H1 (cell line): ENCODE data around the gene PHF1. TPM values are rescaled to one million over a fixed set of nuclear protein-coding genes. Genes with fewer than 3 reads are reported as not detected.
A peak's percentile ranks its signal among the peaks of the same experiment; 100 is the strongest.

Experiments
- CTCF ChIA-PET: fragments of 300-600 bp; sonication (Branson Sonifier 250); formaldehyde crosslinking; loops from one replicate; lab custom pipeline; 2021; ENCODE audit not compliant: partially characterized antibody; lab: Charles Lee
- POLR2A ChIA-PET: fragments of 300-600 bp; sonication (Branson Sonifier 250); formaldehyde crosslinking; loops from one replicate; lab custom pipeline; 2021; ENCODE audit warnings: inconsistent platforms; ENCODE audit not compliant: partially characterized antibody; lab: Charles Lee
- DNase-seq, 2 experiments: peaks; one replicate each; pipeline versions ENCODE4 v3.0.0 to v3.0.0-alpha.2; 2010 to 2022; ENCODE audit warnings: low spot score in 2 of 2, low read depth in 1 of 2, mixed read lengths in 1 of 2
- FAIRE-seq: peaks from 2 replicates; lab custom pipeline; 2011; peaks lifted over from hg19 to GRCh38; lab: Jason Lieb, UNC
- H2AFZ ChIP-seq: 2 replicates; pipeline ENCODE4 v1.8.1; 2012; ENCODE audit warnings: low read length, inconsistent platforms
- H2AK5ac ChIP-seq: 2 replicates; pipeline ENCODE4 v1.6.1; 2013; ENCODE audit warnings: low read depth, low read length
- H2BK120ac ChIP-seq: replicated peaks from 2 replicates; pipeline ENCODE3; 2013; ENCODE audit warnings: low read depth, low read length, inconsistent platforms
- H2BK12ac ChIP-seq: 2 replicates; pipeline ENCODE4 v1.6.1; 2013; ENCODE audit warnings: low read depth, low read length
- H2BK15ac ChIP-seq: 2 replicates; pipeline ENCODE4 v1.6.1; 2013; ENCODE audit warnings: low read length
- H2BK20ac ChIP-seq: 2 replicates; pipeline ENCODE4 v1.6.1; 2013; ENCODE audit warnings: low read length
- H2BK5ac ChIP-seq: 2 replicates; pipeline ENCODE4 v1.6.1; 2013; ENCODE audit warnings: low read depth, low read length
- H3K14ac ChIP-seq: 2 replicates; pipeline ENCODE4 v1.6.1; 2013; ENCODE audit warnings: inconsistent platforms; ENCODE audit not compliant: insufficient read length
- H3K18ac ChIP-seq: 2 replicates; pipeline ENCODE4 v1.6.1; 2013; ENCODE audit warnings: low read length; ENCODE audit errors: extremely low read depth
- H3K23ac ChIP-seq: 2 replicates; pipeline ENCODE4 v1.6.1; 2013; ENCODE audit warnings: inconsistent platforms; ENCODE audit not compliant: insufficient read length
- H3K23me2 ChIP-seq: 2 replicates; pipeline ENCODE4 v1.6.1; 2013; ENCODE audit warnings: low read depth, low read length
- H3K27ac ChIP-seq: 2 replicates; pipeline ENCODE4 v1.6.1; 2011; ENCODE audit warnings: low read depth, low read length, inconsistent platforms
- H3K27me3 ChIP-seq, 4 experiments: replicated peaks in 1 of 4; 1 replicate in 1 of 4; 2 replicates in 3 of 4; pipeline versions ENCODE4 v1.6.1 to v1.8.1; 2011 to 2013; ENCODE audit warnings: low read length in 3 of 4, mild to moderate bottlenecking in 3 of 4, inconsistent platforms in 2 of 4, mixed read lengths in 2 of 4, moderate library complexity in 1 of 4; ENCODE audit not compliant: control insufficient read depth in 3 of 4, insufficient read depth in 3 of 4; ENCODE audit errors: extremely low read depth in 1 of 4
- H3K36me3 ChIP-seq, 4 experiments: 2 replicates each; pipeline versions ENCODE4 v1.6.1 to v1.8.1; 2011 to 2013; ENCODE audit warnings: mild to moderate bottlenecking in 4 of 4, low read length in 3 of 4, moderate library complexity in 2 of 4, control low read depth in 1 of 4, inconsistent platforms in 1 of 4; ENCODE audit not compliant: insufficient read depth in 4 of 4, control insufficient read depth in 2 of 4
- H3K4ac ChIP-seq: replicated peaks from 2 replicates; pipeline ENCODE3; 2013; ENCODE audit warnings: low read length, low read depth, mixed read lengths, inconsistent platforms; ENCODE audit not compliant: insufficient read length
- H3K4me1 ChIP-seq, 4 experiments: replicated peaks in 1 of 4; 1 replicate in 1 of 4; 2 replicates in 3 of 4; pipeline versions ENCODE4 v1.6.1 to v1.8.1; 2011 to 2013; ENCODE audit warnings: low read length in 3 of 4, inconsistent platforms in 2 of 4, mixed read lengths in 1 of 4; ENCODE audit not compliant: insufficient read depth in 4 of 4, control insufficient read depth in 3 of 4
- H3K4me2 ChIP-seq, 2 experiments: 2 replicates each; pipeline versions ENCODE4 v1.6.1 to v1.8.1; 2011 to 2013; ENCODE audit warnings: low read depth in 2 of 2, low read length in 2 of 2, control low read depth in 1 of 2, inconsistent platforms in 1 of 2, mild to moderate bottlenecking in 1 of 2; ENCODE audit not compliant: insufficient read depth in 1 of 2
- H3K4me3 ChIP-seq, 4 experiments: fragments of 200-600, 300-600 bp in 1 of 4; sonication (generic), shearing (Covaris generic), sonication (Bioruptor Twin) in 1 of 4; 2 replicates each; pipeline versions ENCODE4 v1.5.1 to v1.8.1; 2011 to 2016; ENCODE audit warnings: low read length in 4 of 4, low read depth in 3 of 4, control low read depth in 2 of 4, inconsistent platforms in 2 of 4, mild to moderate bottlenecking in 2 of 4, mixed read lengths in 1 of 4, moderate library complexity in 1 of 4; ENCODE audit not compliant: insufficient read depth in 2 of 4; ENCODE audit errors: extremely low read depth in 1 of 4
- H3K56ac ChIP-seq: replicated peaks from 2 replicates; pipeline ENCODE3; 2013; ENCODE audit warnings: low read depth, mild to moderate bottlenecking, mixed read lengths, low read length, inconsistent platforms; ENCODE audit not compliant: insufficient read length
- H3K79me1 ChIP-seq: 2 replicates; pipeline ENCODE4 v1.6.1; 2013; ENCODE audit warnings: low read depth, low read length, control low read depth
- H3K79me2 ChIP-seq, 2 experiments: 2 replicates each; pipeline versions ENCODE4 v1.6.1 to v1.8.1; 2012 to 2013; ENCODE audit warnings: low read length in 2 of 2, mild to moderate bottlenecking in 2 of 2, inconsistent platforms in 1 of 2; ENCODE audit not compliant: insufficient read depth in 2 of 2, control insufficient read depth in 1 of 2
- H3K9ac ChIP-seq, 4 experiments: replicated peaks in 1 of 4; 1 replicate in 1 of 4; 2 replicates in 3 of 4; pipeline versions ENCODE4 v1.6.1 to v1.8.1; 2011 to 2013; ENCODE audit warnings: low read depth in 3 of 4, low read length in 3 of 4, control low read depth in 2 of 4, mild to moderate bottlenecking in 2 of 4, moderate library complexity in 2 of 4, inconsistent platforms in 1 of 4; ENCODE audit errors: extremely low read depth in 1 of 4
- H3K9me3 ChIP-seq, 2 experiments: 2 replicates each; pipeline versions ENCODE4 v1.6.1 to v1.8.1; 2012 to 2013; ENCODE audit warnings: mild to moderate bottlenecking in 2 of 2, moderate library complexity in 2 of 2, control low read depth in 1 of 2, inconsistent platforms in 1 of 2, low read depth in 1 of 2, low read length in 1 of 2, mixed read lengths in 1 of 2; ENCODE audit not compliant: insufficient read depth in 2 of 2
- H4K20me1 ChIP-seq, 2 experiments: replicated peaks in 1 of 2; 2 replicates each; pipeline versions ENCODE3 to v1.8.1; 2011 to 2013; ENCODE audit warnings: inconsistent platforms in 2 of 2, low read length in 2 of 2, mild to moderate bottlenecking in 1 of 2; ENCODE audit not compliant: insufficient read depth in 2 of 2, control insufficient read depth in 1 of 2
- H4K5ac ChIP-seq: 2 replicates; pipeline ENCODE4 v1.6.1; 2013; ENCODE audit warnings: low read length, low read depth, mixed read lengths, inconsistent platforms; ENCODE audit not compliant: insufficient read length
- H4K8ac ChIP-seq: 2 replicates; pipeline ENCODE4 v1.8.0; 2013; ENCODE audit warnings: mild to moderate bottlenecking, moderate library complexity, low read length, inconsistent platforms; ENCODE audit not compliant: insufficient read depth; ENCODE audit errors: extremely low read depth
- H4K91ac ChIP-seq: replicated peaks from 2 replicates; pipeline ENCODE3; 2013; ENCODE audit warnings: low read length, mixed read lengths, inconsistent platforms; ENCODE audit not compliant: insufficient read length
- CBX8 ChIP-seq: fragments of 300-800, 300-1000 bp; sonication (generic); IDR thresholded peaks from 2 replicates; pipeline ENCODE4 v1.7.1; 2016; ENCODE audit warnings: low read depth, low read length, borderline replicate concordance
- JUND ChIP-seq: IDR thresholded peaks from 2 replicates; pipeline ENCODE4 v1.6.1; 2011; ENCODE audit warnings: mild to moderate bottlenecking, improper control_type of control experiment, low read length
- KDM4A ChIP-seq: IDR thresholded peaks from one replicate; pipeline ENCODE4 v1.7.1; 2012; ENCODE audit warnings: low read depth, mild to moderate bottlenecking, moderate library complexity, low read length, inconsistent platforms; ENCODE audit not compliant: severe bottlenecking
- NRF1 ChIP-seq: IDR thresholded peaks from 2 replicates; pipeline ENCODE4 v1.6.1; 2011; ENCODE audit warnings: mild to moderate bottlenecking, low read depth, low read length, improper control_type of control experiment
- WGBS, 2 experiments: shearing (Covaris generic) in 1 of 2; methylation state at CpG; one replicate each; pipeline versions ENCODE4 v1.1.6 to v1.1.7; 2013 to 2015; ENCODE audit warnings: low lambda C conversion rate in 2 of 2, mixed read lengths in 2 of 2, inconsistent platforms in 1 of 2, low coverage in 1 of 2, missing lambda C conversion rate in 1 of 2; ENCODE audit not compliant: insufficient replicate concordance in 2 of 2, insufficient coverage in 1 of 2, insufficient read length in 1 of 2; ENCODE audit errors: extremely low coverage in 1 of 2, missing lambda C conversion rate in 1 of 2; 5-methylcytosine and 5-hydroxymethylcytosine counted together
- polyA plus RNA-seq, 7 experiments: library from polyadenylated mRNA; depleted of rRNA in 3 of 7; stranded (reverse) in 5 of 7; unstranded in 2 of 7; fragments of >200 nt in 5 of 7; fragments of 200-250 nt in 2 of 7; gene quantifications; 1 replicate in 5 of 7; 2 replicates in 1 of 7; 4 replicates in 1 of 7; pipeline versions ENCODE4 v1.2.1 to v1.2.3, GENCODE V29; 2011 to 2013; ENCODE audit warnings: missing spikeins in 2 of 7, mixed read lengths in 2 of 7
- total RNA-seq: library from RNA; stranded (reverse); fragmentation: NEBNext Ultra II Directional; extraction: Animal tissue kit (Norgen Biotek cat#: 25700); gene quantifications from 2 replicates; pipeline ENCODE4 v1.2.1, GENCODE V29; 2021

PHF1 gene
- total and polyA plus RNA-seq, 2 of the 8 experiments (the other 6 are each of a cell fraction or from before 2014, with no cell fraction given), result 47.3 to 78.6 TPM

GRCh38 chr6:33391278-33391921 is 19.4 kb upstream of the PHF1 start, which contains the start of gene KIFC1:
KIFC1 (plus strand) TSS chr6:33391823; CDS start chr6:33391986, 163 bp downstream.
- peak within 1 kb of the TSS; percentile 70; the same call in 1 of the 2 replicates for H3K27ac ChIP-seq
- FAIRE-seq (peak; percentile 60), DNase-seq (peak; percentile 99 to 100)
- ChIA-PET POLR2A (interaction anchor here (0.6 to 2.6 kb wide), 11 partner anchors 9 to 422 kb away, joined by 3 to 10 read pairs (median 4); partner anchors contain the start of genes RPS18, VPS52, ZBTB22 and ZBTB9), CTCF (interaction anchor here (0.7 to 1.6 kb wide), 21 partner anchors 9 to 192 kb away, joined by 3 to 8 read pairs (median 4); no protein-coding TSS in a partner anchor)
- H3K23ac ChIP-seq, result no peak within 1 kb of the TSS
- H2BK5ac ChIP-seq, result peak within 1 kb of the TSS; percentile 79
- H4K8ac ChIP-seq, result no peak within 1 kb of the TSS
- H2BK20ac ChIP-seq, result no peak within 1 kb of the TSS
- H4K91ac ChIP-seq, result peak within 1 kb of the TSS; percentile 30
- H3K14ac ChIP-seq, result no peak within 1 kb of the TSS
- 0 out of 2 replicates have a peak within 1 kb of the TSS, but pooled peaks have one; percentile 5 for H2AK5ac ChIP-seq
- peak within 1 kb of the TSS; percentile 73 for H4K5ac ChIP-seq
- H3K79me2 ChIP-seq, result peaks cover 37 to 45% of the 10 kb centered on the region in 2 experiments
- peak within 1 kb of the TSS; percentile 83 for H3K4ac ChIP-seq
- H2BK12ac ChIP-seq, result peak within 1 kb of the TSS; percentile 84
- peak within 1 kb of the TSS; percentile 84 for H2AFZ ChIP-seq
- peaks cover 6% of the 10 kb centered on the region; the same call in 1 of the 2 replicates for H3K23me2 ChIP-seq
- H3K79me1 ChIP-seq, result peaks cover 3% of the 10 kb centered on the region
- no peaks in the 10 kb centered on the region for H3K9me3 ChIP-seq
- H3K4me3 ChIP-seq, result peak within 1 kb of the TSS; percentile 81 to 82 (median 82)
- peak within 1 kb of the TSS; percentile 7 for H2BK15ac ChIP-seq
- peak within 1 kb of the TSS; percentile 27; the same call in 1 of the 2 replicates for H3K18ac ChIP-seq
- peak within 1 kb of the TSS; percentile 83 to 95 for H3K4me2 ChIP-seq
- no peak within 1 kb of the TSS for H2BK120ac ChIP-seq
- peaks cover 0 to 6% (median 3%) of the 10 kb centered on the region in 4 experiments; a peak in 4 of 7 replicates for H3K4me1 ChIP-seq
- peak within 1 kb of the TSS; percentile 71 for H3K56ac ChIP-seq
- peak within 1 kb of the TSS; percentile 49 to 88 (median 76) for H3K9ac ChIP-seq
- no peaks in the 10 kb centered on the region for H3K27me3 ChIP-seq
- H3K36me3 ChIP-seq, result no peaks in the 10 kb centered on the region
- 1% methylated on average over 39 of the region's 67 CpGs; no CpG with 5 or more reads in 1 of the 2 experiments for WGBS, 2 experiments
- H4K20me1 ChIP-seq, result peaks cover 2 to 7% of the 10 kb centered on the region in 2 experiments
- no peak for TF ChIP-seq CBX8
- TF ChIP-seq JUND, result 0 out of 2 replicates have a peak, but pooled peaks have one; percentile 54
- TF ChIP-seq NRF1, result peak; percentile 51
- TF ChIP-seq KDM4A, result peak; percentile 4
